ENCODE data around the gene NHLH2.

NHLH2 gene

GRCh38 chr1:115802416-115802815 is 38.5 kb downstream of the NHLH2 start:
- no peak for DNase-seq (ENCODE audit: low read depth)

GRCh38 chr1:115797486-115797885 is 43.4 kb downstream of the NHLH2 start:
- DNase-seq (ENCODE audit: low read depth): no peak

GRCh38 chr1:115796897-115797296 is 44.0 kb downstream of the NHLH2 start:
- DNase-seq (ENCODE audit: low read depth): no peak

DNA sequence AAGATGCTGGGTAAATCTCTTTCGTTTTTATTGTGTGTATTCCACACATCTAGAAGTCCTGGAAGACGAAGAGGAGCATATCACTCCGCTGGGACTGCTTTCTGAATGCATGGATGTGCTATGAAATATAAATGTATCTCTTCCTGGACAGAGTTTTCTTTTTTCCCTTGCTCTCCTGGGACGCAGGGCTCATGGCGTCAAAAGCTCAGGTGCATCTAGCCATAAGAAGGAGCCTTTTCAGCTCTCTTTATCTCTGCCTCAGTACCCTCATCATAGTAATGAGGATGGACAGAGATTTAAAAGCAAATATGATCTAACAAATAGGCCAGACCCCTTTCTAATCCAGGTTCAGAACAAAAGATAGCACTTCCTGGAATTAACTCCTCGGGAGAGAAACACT is 44.9 kb downstream of the NHLH2 start:
- no peak for DNase-seq (ENCODE audit: low read depth)

- DNase-seq (ENCODE audit: low read depth): no peak
Observed at GRCh38 chr1:115794976-115795639, 45.8 kb downstream of the NHLH2 start.

DNA sequence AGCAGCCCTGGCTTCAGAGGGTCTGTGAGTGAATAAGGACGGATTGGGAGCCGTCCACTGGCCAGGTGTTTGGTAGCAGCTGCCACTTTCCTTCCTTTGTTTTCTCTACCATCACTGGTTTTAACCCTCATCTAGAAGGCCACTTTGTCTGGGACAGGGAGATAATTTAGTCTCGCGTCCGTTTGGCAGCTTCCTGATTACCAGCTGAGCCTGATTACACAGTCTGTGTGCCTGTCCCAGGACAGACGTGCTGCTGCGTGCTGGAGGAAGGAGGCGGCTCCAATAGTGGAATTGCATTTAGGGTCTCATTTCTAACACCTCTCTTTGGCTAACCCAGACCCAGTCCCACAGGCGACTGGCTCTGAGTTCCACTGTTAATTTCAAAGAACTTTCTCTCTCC is 47.8 kb downstream of the NHLH2 start:
- no peak for DNase-seq (ENCODE audit: low read depth)

GRCh38 chr1:115791816-115792215 is 49.1 kb downstream of the NHLH2 start:
- no peak for DNase-seq (ENCODE audit: low read depth)

DNA sequence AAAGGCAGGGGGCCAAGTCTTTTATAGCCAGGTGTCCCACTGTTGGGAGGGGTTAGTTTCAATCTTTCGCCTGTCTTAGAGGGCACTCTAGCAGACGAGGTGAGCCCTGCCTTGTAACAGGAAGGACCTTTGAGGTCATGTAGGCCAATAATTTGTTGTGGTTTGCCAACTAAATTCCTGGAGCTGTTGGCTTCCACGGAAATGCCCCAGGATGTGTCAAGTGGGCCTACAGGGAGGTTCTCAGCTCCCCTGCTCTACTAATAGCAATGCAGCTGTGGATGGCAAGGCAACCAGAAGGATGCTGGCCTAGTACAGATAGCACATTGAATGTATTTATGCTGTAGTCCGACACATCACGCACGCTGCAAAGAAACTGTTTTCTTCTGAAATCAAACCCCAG is 50.1 kb downstream of the NHLH2 start:
- DNase-seq (ENCODE audit: low read depth): no peak

DNA sequence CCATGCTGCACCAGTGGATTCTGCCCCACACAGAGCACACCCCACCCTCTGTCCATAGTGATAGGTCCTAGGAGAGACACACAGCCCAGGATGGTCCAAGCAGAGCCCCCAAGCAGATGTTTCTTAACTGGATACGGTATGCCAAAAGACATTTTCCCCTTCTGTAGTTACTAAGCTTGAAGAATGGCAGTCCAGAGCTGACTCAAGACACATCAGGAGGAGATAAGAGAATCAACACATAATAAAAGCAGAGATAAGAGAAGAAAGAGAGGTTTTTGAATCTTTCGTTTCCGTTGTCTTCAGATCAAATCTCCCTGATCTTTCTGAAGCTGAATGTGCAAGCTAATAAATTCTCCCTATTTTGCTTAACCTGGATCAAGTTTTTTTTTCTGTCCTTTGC is 50.6 kb downstream of the NHLH2 start:
- no peak for DNase-seq (ENCODE audit: low read depth)

Measured in GM04503 (cell line).